Trophoblast cell (in vitro differentiated cells and primary cell): ENCODE results near the gene MRPL55.

ENCODE experiments used
- DNase-seq, 2 donors: peaks; one replicate each; pipeline ENCODE4 v3.0.0-alpha.2; 2016
- H2AFZ ChIP-seq: 2 replicates; pipeline ENCODE4 v1.6.1; 2013; ENCODE audit warnings: low read length, moderate library complexity, mild to moderate bottlenecking; ENCODE audit not compliant: insufficient read depth, poor library complexity
- H2AK5ac ChIP-seq: 2 replicates; pipeline ENCODE4 v1.6.1; 2013; ENCODE audit warnings: mild to moderate bottlenecking, low read length
- H2BK120ac ChIP-seq: 2 replicates; pipeline ENCODE4 v1.6.1; 2013; ENCODE audit warnings: low read length, mild to moderate bottlenecking, moderate library complexity; ENCODE audit not compliant: insufficient read depth, poor library complexity
- H2BK12ac ChIP-seq: 2 replicates; pipeline ENCODE4 v1.6.1; 2013; ENCODE audit warnings: mild to moderate bottlenecking, low read length, moderate library complexity
- H2BK5ac ChIP-seq: 2 replicates; pipeline ENCODE4 v1.6.1; 2013; ENCODE audit warnings: low read length, low read depth, moderate library complexity, mild to moderate bottlenecking; ENCODE audit not compliant: poor library complexity
- H3K14ac ChIP-seq: 2 replicates; pipeline ENCODE4 v1.6.1; 2013; ENCODE audit warnings: mild to moderate bottlenecking, low read length
- H3K18ac ChIP-seq: 2 replicates; pipeline ENCODE4 v1.6.1; 2013; ENCODE audit warnings: mild to moderate bottlenecking, low read length
- H3K23ac ChIP-seq: 2 replicates; pipeline ENCODE4 v1.6.1; 2013; ENCODE audit warnings: low read length
- H3K27ac ChIP-seq: 2 replicates; pipeline ENCODE4 v1.5.1; 2013; ENCODE audit warnings: low read depth, mild to moderate bottlenecking, inconsistent platforms, low read length, moderate library complexity
- H3K27me3 ChIP-seq: 2 replicates; pipeline ENCODE4 v1.6.1; 2013; ENCODE audit warnings: inconsistent platforms, mild to moderate bottlenecking, low read length, moderate library complexity; ENCODE audit not compliant: insufficient read depth
- H3K36me3 ChIP-seq, 2 experiments: 1 replicate in 1 of 2; 2 replicates in 1 of 2; pipeline ENCODE4 v1.6.1; 2013; ENCODE audit warnings: low read length in 2 of 2, mild to moderate bottlenecking in 2 of 2, moderate library complexity in 1 of 2; ENCODE audit not compliant: insufficient read depth in 2 of 2, control insufficient read depth in 1 of 2
- H3K4ac ChIP-seq: 2 replicates; pipeline ENCODE4 v1.6.1; 2013; ENCODE audit warnings: low read depth, mild to moderate bottlenecking, low read length, moderate library complexity
- H3K4me1 ChIP-seq, 2 experiments: 1 replicate in 1 of 2; 2 replicates in 1 of 2; pipeline ENCODE4 v1.6.1; 2013; ENCODE audit warnings: low read length in 2 of 2, mild to moderate bottlenecking in 2 of 2, moderate library complexity in 1 of 2; ENCODE audit not compliant: insufficient read depth in 2 of 2, control insufficient read depth in 1 of 2
- H3K4me2 ChIP-seq: 2 replicates; pipeline ENCODE4 v1.6.1; 2013; ENCODE audit warnings: inconsistent platforms, mild to moderate bottlenecking, low read length, moderate library complexity
- H3K4me3 ChIP-seq: 2 replicates; pipeline ENCODE4 v1.5.1; 2013; ENCODE audit warnings: mild to moderate bottlenecking, low read depth, low read length, inconsistent platforms
- H3K79me1 ChIP-seq: one replicate; pipeline ENCODE4 v1.6.1; 2013; ENCODE audit warnings: low read length
- H3K79me2 ChIP-seq: 2 replicates; pipeline ENCODE4 v1.6.1; 2013; ENCODE audit warnings: low read length, mild to moderate bottlenecking; ENCODE audit not compliant: control insufficient read depth, insufficient read depth, poor library complexity
- H3K9ac ChIP-seq: 2 replicates; pipeline ENCODE4 v1.6.1; 2013; ENCODE audit warnings: mild to moderate bottlenecking, low read length
- H3K9me3 ChIP-seq: 2 replicates; pipeline ENCODE4 v1.6.1; 2013; ENCODE audit warnings: low read depth, mild to moderate bottlenecking, control low read depth, inconsistent platforms, low read length; ENCODE audit not compliant: insufficient read depth
- H4K12ac ChIP-seq: 2 replicates; pipeline ENCODE4 v1.6.1; 2013; ENCODE audit warnings: low read depth, mild to moderate bottlenecking, low read length, moderate library complexity
- H4K8ac ChIP-seq: 2 replicates; pipeline ENCODE4 v1.6.1; 2013; ENCODE audit warnings: low read depth, mild to moderate bottlenecking, low read length, moderate library complexity
- H4K91ac ChIP-seq: one replicate; pipeline ENCODE4 v1.6.1; 2013; ENCODE audit warnings: low read depth, mild to moderate bottlenecking, low read length, moderate library complexity
- WGBS: extraction: QIAGEN DNeasy Blood & Tissue Kit; methylation state at CpG from one replicate; pipeline ENCODE4 v1.1.7; 2013; ENCODE audit warnings: missing lambda C conversion rate; ENCODE audit not compliant: insufficient read length, insufficient coverage; ENCODE audit errors: extremely low coverage; 5-methylcytosine and 5-hydroxymethylcytosine counted together

MRPL55 gene

DNA sequence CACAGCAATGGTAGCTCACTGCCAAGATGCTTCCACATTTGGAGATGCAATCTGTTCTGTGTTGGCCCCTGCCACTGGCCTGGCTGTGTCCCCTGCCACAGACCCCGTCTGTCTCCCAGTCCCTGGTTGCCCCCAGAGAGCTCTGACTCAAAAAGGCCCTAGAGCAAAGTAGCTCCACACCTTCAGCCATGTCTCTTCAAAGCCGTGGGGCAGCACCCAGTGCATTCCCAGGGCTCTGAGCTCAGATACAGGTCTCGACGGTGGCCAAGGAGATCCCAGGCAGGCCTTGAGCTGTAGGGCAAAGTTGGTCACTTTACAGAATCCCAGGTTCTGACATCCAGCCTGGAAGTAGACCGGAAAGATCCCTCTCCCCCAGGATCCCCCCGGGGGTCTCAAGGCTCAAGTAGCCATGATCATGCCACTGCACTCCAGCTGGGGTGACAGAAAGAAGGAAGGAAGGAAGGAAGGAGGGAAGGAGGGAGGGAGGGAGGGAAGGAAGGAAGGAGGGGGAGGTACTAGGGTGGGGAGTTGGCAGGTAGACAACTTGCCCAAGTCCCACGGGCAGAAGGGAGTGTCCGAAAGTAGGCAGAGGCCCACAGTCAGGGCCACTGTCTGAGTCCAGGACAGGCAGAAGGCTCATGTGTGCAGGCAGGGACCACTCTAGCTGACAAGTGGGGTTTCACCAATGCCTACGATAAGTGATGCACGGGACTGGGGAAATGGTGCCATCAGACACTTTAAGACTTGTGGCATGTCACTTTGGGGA is 31.4 kb downstream of the MRPL55 start:
- Histone ChIP-seq H3K4me2 (no peak overlapping the region), H4K12ac (no peak overlapping the region), H3K9ac (no peak overlapping the region), H3K36me3 (no peaks in the 10 kb centered on the region), H3K23ac (no peak overlapping the region), H3K27me3 (peaks cover 3% of the 10 kb centered on the region), H2BK12ac (no peak overlapping the region), H2AFZ (no peak overlapping the region), H3K79me2 (peaks cover 9% of the 10 kb centered on the region), H4K8ac (no peak overlapping the region), H3K14ac (no peak overlapping the region), H3K4ac (no peak overlapping the region), H4K91ac (no peak overlapping the region), H3K27ac (no peak overlapping the region), H2BK5ac (no peak overlapping the region), H3K4me3 (no peak overlapping the region), H3K9me3 (peaks cover 2% of the 10 kb centered on the region), H3K79me1 (peaks cover 6% of the 10 kb centered on the region), H2AK5ac (no peak overlapping the region), H3K4me1 (peaks cover 6 to 10% of the 10 kb centered on the region in 2 experiments), H2BK120ac (no peak overlapping the region), H3K18ac (no peak overlapping the region)
- DNase-seq: no peak
- no CpG with 5 or more reads among the region's 10 CpGs for WGBS

DNA sequence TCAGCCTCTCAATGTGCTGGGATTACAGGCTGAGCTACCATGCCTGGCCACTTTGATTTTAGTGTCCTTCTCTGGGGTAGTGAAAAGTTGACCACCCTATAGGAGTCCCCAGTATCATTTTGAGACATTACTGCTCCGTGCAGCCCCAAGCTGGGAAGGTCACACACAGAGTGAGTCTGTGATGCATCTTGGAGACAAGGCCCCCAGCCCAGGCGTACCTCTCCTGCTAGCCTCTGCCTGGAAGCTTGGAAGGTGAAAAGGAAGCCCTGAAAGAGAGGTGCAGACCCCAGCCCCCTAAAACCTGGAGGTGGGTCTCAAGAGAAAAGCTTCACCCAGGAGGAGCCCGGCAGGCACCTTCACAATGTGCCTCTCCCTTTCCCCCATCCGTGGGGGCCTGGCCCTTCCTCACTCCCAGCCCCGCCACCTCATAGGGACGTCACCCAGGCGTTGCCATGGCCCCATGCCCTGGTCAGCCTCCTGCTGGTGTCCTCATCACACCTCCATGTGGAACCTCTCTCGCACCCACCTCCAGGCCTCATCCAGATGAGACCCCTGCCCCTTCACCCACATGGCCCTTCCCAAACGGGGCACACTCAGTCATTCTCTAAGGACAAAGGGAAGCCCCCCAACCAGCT is 32.2 kb downstream of the MRPL55 start:
- Histone ChIP-seq H3K18ac (no peak overlapping the region), H2AK5ac (no peak overlapping the region), H3K79me2 (peaks cover 4% of the 10 kb centered on the region), H3K4me1 (peaks cover 6 to 7% of the 10 kb centered on the region in 2 experiments), H2BK120ac (no peak overlapping the region), H2BK12ac (no peak overlapping the region), H4K91ac (no peak overlapping the region), H3K9me3 (peaks cover 4% of the 10 kb centered on the region), H3K4ac (no peak overlapping the region), H4K8ac (no peak overlapping the region), H3K14ac (no peak overlapping the region), H4K12ac (no peak overlapping the region), H2BK5ac (no peak overlapping the region), H3K4me3 (no peak overlapping the region), H3K79me1 (peaks cover under 1% of the 10 kb centered on the region), H3K4me2 (no peak overlapping the region), H3K36me3 (no peaks in the 10 kb centered on the region), H3K23ac (no peak overlapping the region), H3K27me3 (peaks cover 3% of the 10 kb centered on the region), H2AFZ (no peak overlapping the region), H3K27ac (no peak overlapping the region), H3K9ac (no peak overlapping the region)
- WGBS: no CpG with 5 or more reads among the region's 9 CpGs
- no peak for DNase-seq

DNA sequence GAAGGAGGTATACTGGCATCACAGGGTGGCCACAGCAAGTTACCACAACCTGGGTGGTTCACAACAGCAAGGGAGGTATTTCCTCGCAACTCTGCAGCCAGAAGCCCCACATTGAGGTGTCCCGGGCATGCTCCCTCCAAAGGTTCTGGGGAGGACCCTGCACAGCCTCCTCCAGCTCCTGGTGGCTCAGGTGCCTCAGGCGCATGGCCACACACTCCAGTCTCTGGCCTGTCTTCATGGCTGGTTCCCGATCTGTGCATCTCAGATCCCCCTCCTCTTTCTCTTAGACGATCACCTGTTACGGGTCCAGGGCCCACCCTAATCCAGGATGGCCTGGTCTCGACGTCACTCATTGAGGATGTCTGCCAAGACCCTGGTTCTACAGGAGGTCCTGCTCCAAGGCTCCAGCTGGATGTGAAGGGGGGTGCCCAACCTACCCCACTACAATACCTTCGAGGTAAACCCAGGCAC is 33.3 kb downstream of the MRPL55 start:
- Histone ChIP-seq H3K4me1 (no peaks in the 10 kb centered on the region), H3K36me3 (no peaks in the 10 kb centered on the region), H3K27me3 (peaks cover 3% of the 10 kb centered on the region), H3K23ac (no peak overlapping the region), H3K79me1 (no peaks in the 10 kb centered on the region), H2BK120ac (no peak overlapping the region), H4K91ac (no peak overlapping the region), H2BK12ac (no peak overlapping the region), H2AFZ (no peak overlapping the region), H2AK5ac (no peak overlapping the region), H3K79me2 (no peaks in the 10 kb centered on the region), H3K9ac (no peak overlapping the region), H4K8ac (no peak overlapping the region), H3K9me3 (peaks cover 4% of the 10 kb centered on the region), H3K4ac (no peak overlapping the region), H2BK5ac (no peak overlapping the region), H3K4me3 (no peak overlapping the region), H3K4me2 (no peak overlapping the region), H3K18ac (no peak overlapping the region), H4K12ac (no peak overlapping the region), H3K27ac (no peak overlapping the region), H3K14ac (no peak overlapping the region)
- DNase-seq: no peak
- no CpG with 5 or more reads among the region's 9 CpGs for WGBS

DNA sequence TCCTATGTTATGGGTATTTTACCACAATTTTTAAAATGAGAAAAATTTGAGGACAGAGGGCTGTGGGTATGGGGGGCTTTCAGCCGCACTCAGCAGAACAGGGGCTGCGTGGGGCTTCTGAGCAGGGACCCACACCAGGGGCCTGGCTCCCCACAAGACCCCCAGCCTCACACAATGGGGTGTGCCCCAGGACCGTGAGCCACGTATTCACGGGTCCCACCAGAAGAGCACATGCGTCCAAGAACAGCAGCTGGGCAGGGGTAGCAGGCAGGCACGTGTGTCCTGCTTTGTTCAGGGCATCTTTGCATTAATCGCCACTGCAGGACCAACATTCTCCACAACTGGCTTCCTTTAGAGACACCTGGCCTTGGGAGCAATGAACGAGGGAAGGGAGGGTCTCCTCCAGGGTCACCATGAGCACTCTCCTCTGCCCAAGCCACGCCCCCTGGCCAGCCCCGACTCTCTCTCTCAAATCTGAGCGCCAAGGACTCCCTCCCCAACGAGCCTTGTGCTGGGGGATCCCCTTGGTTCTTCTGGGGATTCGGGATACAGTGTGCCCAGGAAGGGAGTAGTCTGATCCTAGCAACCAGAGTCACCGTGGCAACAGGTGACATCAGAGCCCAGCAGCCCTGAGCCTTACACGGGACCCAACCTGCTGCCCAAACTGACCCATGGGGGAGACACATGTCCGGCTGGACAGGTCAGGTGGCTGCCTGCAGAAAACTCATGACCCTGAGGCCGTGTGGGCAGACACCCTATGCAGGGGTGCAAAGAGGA is 34.0 kb downstream of the MRPL55 start:
- Histone ChIP-seq H2AFZ (no peak overlapping the region), H3K4me1 (no peaks in the 10 kb centered on the region), H3K4me2 (no peak overlapping the region), H3K27ac (no peak overlapping the region), H3K4me3 (no peak overlapping the region), H2BK5ac (no peak overlapping the region), H3K18ac (no peak overlapping the region), H3K9me3 (peaks cover 4% of the 10 kb centered on the region), H4K12ac (no peak overlapping the region), H3K79me1 (no peaks in the 10 kb centered on the region), H3K4ac (no peak overlapping the region), H3K14ac (no peak overlapping the region), H3K23ac (no peak overlapping the region), H2AK5ac (no peak overlapping the region), H3K27me3 (peaks cover 3% of the 10 kb centered on the region), H3K9ac (no peak overlapping the region), H4K8ac (no peak overlapping the region), H3K79me2 (no peaks in the 10 kb centered on the region), H3K36me3 (no peaks in the 10 kb centered on the region), H2BK12ac (no peak overlapping the region), H2BK120ac (no peak overlapping the region), H4K91ac (no peak overlapping the region)
- no peak for DNase-seq
- no CpG with 5 or more reads among the region's 18 CpGs for WGBS
